AML-193 (cell line): ENCODE results near the gene CHAC1.

Source experiments
- DNase-seq, 2 experiments: peaks; one replicate each; lab custom pipeline; 2025; lab: John Stamatoyannopoulos, UW

The CHAC1 gene

DNA sequence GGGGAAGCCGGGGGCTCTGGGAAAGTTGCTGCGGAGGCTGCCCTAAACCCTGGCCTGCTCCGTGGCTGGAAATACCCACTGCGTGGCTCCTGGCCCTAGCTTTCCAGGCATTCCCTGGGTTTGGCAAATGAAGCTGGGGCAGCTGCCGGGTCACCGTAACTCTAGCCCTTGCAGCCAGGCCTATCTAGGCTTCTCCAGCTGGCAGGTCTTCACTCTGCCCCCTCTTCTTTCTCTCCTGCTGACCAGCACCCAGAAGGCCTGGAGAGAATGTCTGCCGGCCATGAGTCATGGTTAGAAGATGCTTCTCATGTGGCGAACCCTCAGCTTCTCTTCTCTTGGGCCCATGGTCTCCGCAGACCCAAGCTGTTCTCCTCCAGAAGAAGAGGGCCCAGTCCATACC, 29.7 kb upstream of the CHAC1 start:
- DNase-seq: no peak

DNA sequence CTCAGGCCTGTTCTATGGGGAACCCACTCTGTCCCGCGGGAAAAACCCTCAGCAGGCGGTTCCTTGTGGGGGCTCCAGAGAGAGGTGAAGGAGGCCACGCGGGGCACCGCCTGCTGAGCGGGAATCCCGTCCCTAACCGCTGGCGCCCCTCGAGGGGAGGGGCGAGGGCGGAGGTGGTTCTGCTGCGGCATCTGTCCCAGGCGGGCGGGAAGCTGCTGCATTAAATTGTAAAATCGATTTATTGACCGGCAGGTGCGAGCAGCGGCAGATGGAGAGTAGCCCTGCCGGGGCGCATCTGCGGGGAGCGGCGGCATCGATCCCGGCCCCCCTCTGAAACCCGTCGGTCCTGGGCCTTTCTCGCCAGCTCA, 27.8 kb upstream of the CHAC1 start:
- DNase-seq: no peak

- no peak for DNase-seq
These were observed 27.2 kb upstream of the CHAC1 start for GRCh38 chr15:40925863-40926658.

DNA sequence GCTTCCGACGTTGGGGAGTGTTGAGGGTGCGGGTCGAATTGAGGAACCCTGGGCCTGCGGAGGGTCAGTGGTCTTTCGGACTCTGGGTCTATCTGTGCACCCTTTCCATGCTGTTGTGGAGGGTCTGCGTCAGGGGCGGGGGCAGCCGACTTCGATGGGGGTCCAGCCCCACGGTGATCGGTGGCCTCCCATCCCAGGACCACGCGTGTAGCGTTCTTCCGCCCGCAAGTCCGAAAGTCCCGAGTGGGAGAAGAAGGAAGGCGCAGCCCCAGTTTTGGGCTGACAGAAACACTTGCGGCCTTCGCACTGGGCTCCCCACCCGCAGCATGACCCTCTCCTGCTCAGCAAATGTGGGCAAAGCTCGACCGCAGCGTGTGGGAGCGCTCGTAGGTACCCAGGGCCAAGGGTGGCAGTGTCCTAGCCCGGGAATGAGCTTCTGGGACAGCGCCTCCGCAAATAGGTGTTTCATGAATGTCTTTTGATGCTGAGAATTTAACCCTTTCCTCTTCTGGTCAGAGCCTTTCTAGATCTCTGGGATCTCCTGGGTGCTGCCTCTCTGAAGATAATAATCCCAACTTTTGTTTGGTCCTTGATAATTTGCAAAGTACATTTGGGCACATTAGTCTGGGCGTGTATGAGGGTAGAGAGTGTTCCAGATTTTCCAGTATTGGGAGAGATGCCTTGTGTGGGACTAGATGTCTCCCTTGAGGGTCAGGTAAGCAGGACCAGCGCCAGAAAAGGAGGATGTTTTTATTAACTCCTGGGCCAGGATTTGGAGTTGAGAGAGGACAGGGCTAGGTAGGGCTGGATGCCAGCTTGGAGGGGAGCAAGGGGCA, 26.4 kb upstream of the CHAC1 start:
- DNase-seq: no peak

- no peak for DNase-seq
These were observed 25.8 kb upstream of the CHAC1 start for GRCh38 chr15:40927495-40927872.

DNA sequence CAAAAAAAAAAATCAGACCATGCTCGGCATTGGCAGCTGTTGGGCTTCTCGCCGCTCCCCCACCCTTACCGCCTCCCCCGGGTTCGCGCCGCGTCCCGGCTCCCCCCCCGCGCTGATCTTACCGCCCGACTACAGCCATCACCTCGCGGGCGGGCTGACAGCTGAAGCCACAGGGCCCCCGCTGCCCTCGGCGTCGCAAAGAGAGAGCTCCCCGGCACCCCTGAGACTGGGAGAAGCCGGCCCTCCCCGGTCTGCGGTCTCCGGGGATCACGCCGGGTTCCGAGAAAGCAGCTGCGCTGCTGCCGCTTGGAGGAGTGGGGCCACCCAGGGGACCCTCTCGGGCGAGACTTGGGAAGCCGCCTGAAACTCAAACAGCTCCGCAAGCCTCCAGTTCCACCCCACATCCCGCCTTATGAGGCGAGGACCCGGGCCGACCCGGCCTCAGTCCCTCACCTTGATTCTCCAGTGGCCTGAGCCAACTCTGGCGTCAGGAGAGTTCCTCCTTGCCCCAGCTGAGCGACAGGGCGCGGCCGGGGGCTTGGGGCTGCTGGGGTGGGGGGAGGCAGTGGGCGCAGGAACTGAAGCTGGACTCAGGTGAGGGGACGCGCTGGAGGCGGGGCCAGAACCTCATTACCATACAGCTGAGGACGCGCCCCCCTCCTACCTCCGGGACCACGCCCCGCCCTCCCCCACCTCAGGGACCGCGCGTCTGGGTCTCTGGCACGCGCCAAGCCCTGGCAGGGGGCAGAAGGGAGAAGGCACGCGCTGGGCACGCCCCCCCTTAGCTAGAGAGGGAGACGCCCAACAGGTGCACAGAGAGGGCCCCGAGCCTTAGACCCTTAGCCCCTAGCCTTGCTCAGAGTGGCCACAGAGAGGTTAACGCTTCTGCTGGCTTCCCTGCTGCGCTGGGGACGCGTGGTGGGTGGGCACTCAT, 25.1 kb upstream of the CHAC1 start:
- DNase-seq: no peak

- no peak for DNase-seq
These were observed 24.2 kb upstream of the CHAC1 start, which contains the start of gene DLL4 for GRCh38 chr15:40928821-40929659. Gene DLL4 (plus strand): TSS chr15:40929340. CDS start chr15:40929669, 329 bp downstream.

DNA sequence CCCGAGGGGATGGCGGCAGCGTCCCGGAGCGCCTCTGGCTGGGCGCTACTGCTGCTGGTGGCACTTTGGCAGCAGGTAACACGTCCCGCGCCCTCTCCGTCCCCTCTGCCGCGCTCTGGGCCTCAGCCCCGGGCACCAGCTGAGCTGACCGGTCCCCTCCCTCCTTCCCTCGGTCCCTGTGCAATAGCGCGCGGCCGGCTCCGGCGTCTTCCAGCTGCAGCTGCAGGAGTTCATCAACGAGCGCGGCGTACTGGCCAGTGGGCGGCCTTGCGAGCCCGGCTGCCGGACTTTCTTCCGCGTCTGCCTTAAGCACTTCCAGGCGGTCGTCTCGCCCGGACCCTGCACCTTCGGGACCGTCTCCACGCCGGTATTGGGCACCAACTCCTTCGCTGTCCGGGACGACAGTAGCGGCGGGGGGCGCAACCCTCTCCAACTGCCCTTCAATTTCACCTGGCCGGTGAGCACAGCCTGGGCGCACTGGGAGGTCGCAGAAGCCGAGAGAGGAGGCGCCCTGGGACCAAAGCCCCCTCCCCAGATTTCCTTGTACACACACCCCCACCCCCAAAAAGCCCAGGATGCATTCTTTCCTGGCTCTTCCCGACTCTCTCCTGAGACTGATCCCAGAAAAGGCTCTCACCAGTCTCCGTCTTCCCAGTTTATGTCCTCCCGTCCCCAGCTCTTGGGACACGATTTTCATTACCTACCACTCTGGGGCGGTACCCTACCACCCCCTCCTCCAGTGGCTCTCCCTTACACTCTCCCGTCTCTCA, 23.4 kb upstream of the CHAC1 start:
- no peak for DNase-seq

DNA sequence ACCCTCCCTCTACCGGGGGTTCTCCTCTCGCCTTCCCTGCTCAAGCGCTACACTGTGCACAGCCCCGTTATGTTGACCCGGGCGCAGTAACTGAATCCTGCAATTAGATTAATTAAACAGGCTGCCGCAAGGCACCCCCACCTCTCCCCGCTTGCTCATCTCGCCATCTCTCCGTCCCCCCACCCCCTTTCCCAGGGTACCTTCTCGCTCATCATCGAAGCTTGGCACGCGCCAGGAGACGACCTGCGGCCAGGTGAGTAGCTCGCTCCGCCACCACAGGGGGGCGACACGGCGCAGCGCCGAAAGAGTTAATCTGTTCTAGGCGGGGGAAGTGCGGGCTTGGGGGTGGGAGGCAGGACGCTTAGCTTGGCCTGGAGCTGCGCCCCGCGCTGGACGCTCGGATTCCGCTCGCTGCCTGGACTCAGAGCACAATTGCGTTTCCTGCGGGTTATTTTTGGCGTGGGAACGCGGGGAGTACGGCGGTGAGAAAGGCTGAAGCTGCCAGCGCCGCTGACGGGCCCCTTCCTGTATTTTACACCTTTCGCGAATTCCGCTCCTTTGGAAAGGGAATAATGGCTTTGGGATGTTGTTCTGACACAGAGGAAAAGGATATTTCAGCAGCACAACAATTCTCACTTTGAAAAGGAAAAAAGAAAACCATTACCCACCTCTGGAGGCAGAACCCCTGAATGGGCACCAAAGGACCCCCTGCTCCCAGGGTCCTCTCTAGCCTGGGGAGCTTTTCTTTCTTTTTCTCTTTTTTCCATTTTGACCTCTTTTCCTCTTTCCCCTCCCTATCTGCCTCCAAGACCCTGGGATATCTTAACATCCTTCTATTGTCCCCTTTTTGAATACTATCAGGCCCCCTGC, 22.6 kb upstream of the CHAC1 start:
- DNase-seq: no peak

DNA sequence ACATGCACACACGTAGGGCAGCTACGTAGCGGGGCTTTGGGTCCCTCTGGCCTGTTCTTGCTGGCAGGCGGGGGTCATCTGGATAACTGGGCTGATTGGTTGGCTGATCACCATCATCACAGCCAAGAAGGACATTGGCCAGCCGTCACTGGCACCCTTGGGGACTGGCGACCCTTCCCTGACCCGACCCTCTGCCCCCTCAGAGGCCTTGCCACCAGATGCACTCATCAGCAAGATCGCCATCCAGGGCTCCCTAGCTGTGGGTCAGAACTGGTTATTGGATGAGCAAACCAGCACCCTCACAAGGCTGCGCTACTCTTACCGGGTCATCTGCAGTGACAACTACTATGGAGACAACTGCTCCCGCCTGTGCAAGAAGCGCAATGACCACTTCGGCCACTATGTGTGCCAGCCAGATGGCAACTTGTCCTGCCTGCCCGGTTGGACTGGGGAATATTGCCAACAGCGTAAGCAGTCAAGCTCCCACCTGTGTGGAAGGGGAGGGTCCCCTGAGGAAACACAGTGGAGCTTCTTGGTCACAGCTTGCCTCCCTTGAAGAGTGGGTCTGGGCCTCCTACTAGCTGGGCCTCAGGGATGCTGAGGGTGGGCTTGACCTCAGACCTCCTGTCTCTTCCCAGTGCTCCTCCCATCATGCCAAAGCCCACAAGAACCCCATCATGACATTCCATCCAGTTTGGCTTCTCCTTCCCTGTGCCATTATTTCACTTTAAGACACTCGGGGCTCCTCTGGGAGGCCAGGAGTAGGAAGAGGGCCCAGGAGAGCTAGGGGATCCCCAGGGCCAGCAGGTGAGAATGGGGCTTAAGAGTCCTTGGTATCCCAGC, 21.8 kb upstream of the CHAC1 start:
- no peak for DNase-seq

- no peak for DNase-seq
These were observed 21.1 kb upstream of the CHAC1 start for GRCh38 chr15:40932156-40932555.

GRCh38 chr15:40932649-40933516, 20.4 kb upstream of the CHAC1 start:
- DNase-seq: no peak

GRCh38 chr15:40933517-40933902, 19.8 kb upstream of the CHAC1 start:
- no peak for DNase-seq

DNA sequence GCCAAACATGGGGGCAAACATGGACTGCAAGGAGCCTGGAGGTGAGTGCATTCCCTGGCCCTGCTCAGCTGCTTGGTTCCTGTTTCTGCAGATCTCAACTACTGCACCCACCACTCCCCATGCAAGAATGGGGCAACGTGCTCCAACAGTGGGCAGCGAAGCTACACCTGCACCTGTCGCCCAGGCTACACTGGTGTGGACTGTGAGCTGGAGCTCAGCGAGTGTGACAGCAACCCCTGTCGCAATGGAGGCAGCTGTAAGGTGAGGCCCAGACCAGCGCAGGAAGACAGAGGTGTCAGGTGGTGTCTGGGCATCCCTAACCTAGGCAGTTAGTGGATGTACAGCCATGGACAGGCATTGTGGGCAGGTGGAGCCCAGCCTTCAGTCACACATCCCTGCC, 18.8 kb upstream of the CHAC1 start:
- no peak for DNase-seq

GRCh38 chr15:40936234-40936708, 17.0 kb upstream of the CHAC1 start:
- no peak for DNase-seq

DNA sequence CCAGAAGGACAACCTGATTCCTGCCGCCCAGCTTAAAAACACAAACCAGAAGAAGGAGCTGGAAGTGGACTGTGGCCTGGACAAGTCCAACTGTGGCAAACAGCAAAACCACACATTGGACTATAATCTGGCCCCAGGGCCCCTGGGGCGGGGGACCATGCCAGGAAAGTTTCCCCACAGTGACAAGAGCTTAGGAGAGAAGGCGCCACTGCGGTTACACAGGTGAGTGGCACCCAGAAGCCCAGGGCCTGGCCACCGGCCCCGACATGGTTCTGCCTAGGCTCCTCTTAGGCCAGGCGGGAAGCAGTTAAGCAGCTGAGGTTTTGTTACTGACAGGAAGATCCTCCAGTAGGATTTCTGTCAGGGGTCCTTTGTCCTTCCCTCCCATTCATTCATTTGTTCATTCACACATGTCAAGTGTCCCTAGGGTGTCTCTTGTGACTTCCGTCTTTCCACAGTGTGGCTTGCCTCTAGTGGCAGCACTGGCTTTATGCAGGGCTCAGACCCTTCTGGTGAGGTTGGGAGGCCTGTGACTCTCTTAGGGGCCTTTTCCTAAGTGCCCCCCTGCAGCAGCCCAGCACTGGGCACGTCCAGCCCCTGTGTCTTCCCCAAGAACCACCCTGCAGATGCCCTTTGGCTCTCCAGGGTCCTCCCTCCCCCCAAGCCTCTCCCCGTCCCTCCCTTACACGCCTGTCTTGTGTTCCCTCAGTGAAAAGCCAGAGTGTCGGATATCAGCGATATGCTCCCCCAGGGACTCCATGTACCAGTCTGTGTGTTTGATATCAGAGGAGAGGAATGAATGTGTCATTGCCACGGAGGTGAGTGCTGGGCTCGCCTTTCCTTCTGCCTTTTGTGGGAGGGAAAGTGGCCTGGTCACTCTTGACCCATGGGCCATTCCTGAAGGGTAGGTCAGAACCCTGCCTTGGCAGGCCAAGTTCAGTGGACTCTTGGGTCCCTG, 16.3 kb upstream of the CHAC1 start:
- no peak for DNase-seq
